PC-9 (cell line): ENCODE results near the gene SLAMF6. TPM values are rescaled to one million over a fixed set of nuclear protein-coding genes. Genes with fewer than 3 reads are reported as not detected.

ENCODE experiments used
- BruUV-seq: library from RNA; stranded (reverse); fragments of 400-500 nt; replicated peaks from 2 replicates; lab custom pipeline; 2021; lab: Mats Ljungman, UMichigan
- CTCF ChIA-PET: fragments of 300-600 bp; sonication (Branson Sonifier 250); formaldehyde crosslinking; loops from one replicate; lab custom pipeline; 2022; ENCODE audit warnings: antibody characterized with exemption; lab: Charles Lee
- POLR2A ChIA-PET: fragments of 300-600 bp; sonication (Branson Sonifier 250); formaldehyde crosslinking; loops from one replicate; lab custom pipeline; 2022; ENCODE audit warnings: antibody characterized with exemption; ENCODE audit not compliant: unreplicated experiment; lab: Charles Lee
- DNase-seq, 2 experiments: peaks; one replicate each; pipeline versions ENCODE4 v3.0.0 to v3.0.0-alpha.2; 2015 to 2022; ENCODE audit warnings: mixed read lengths in 1 of 2
- H2AFZ ChIP-seq: fragments of 200-600 bp; sonication (generic); 2 replicates; pipeline ENCODE4 v1.8.1; 2017; ENCODE audit warnings: antibody characterized with exemption
- H3F3A ChIP-seq: fragments of 200-600 bp; sonication (generic); 2 replicates; pipeline ENCODE4 v1.8.1; 2017; ENCODE audit warnings: antibody characterized with exemption, mild to moderate bottlenecking, low read depth; ENCODE audit not compliant: insufficient read depth
- H3K27ac ChIP-seq: fragments of 200-600 bp; sonication (generic); 2 replicates; pipeline ENCODE4 v1.6.1; 2016; ENCODE audit warnings: mixed run types
- H3K27me3 ChIP-seq: fragments of 200-600 bp; sonication (generic); 2 replicates; pipeline ENCODE4 v1.6.1; 2016; ENCODE audit warnings: low read depth, mixed run types; ENCODE audit not compliant: insufficient read depth
- H3K36me3 ChIP-seq: fragments of 200-600 bp; sonication (generic); 2 replicates; pipeline ENCODE4 v1.6.1; 2016; ENCODE audit warnings: low read depth, mixed run types
- H3K4me1 ChIP-seq: fragments of 200-600 bp; sonication (generic); replicated peaks from 2 replicates; pipeline ENCODE4 v1.6.1; 2016; ENCODE audit warnings: mixed run types; ENCODE audit not compliant: insufficient read depth
- H3K4me2 ChIP-seq: fragments of 200-600 bp; sonication (generic); 2 replicates; pipeline ENCODE4 v1.6.1; 2017; ENCODE audit warnings: mixed run types
- H3K4me3 ChIP-seq: fragments of 200-600 bp; sonication (generic); 2 replicates; pipeline ENCODE4 v1.6.1; 2016; ENCODE audit warnings: mixed run types
- H3K79me2 ChIP-seq: fragments of 200-600 bp; sonication (generic); 2 replicates; pipeline ENCODE4 v1.6.1; 2017; ENCODE audit warnings: low read depth, mixed run types
- H3K9me2 ChIP-seq: fragments of 200-600 bp; sonication (generic); 2 replicates; pipeline ENCODE4 v1.8.1; 2017; ENCODE audit warnings: mild to moderate bottlenecking; ENCODE audit not compliant: insufficient read depth
- H3K9me3 ChIP-seq: fragments of 200-600 bp; sonication (generic); 2 replicates; pipeline ENCODE4 v1.8.1; 2016; ENCODE audit warnings: low read depth; ENCODE audit not compliant: insufficient read depth
- H4K20me1 ChIP-seq: fragments of 200-600 bp; sonication (generic); 2 replicates; pipeline ENCODE4 v1.8.1; 2017; ENCODE audit not compliant: insufficient read depth
- CTCF ChIP-seq: fragments of 200-600 bp; sonication (generic); conservative IDR thresholded peaks from 2 replicates; pipeline ENCODE4 v1.6.1; 2017; ENCODE audit warnings: mixed run types, antibody characterized with exemption, mild to moderate bottlenecking, moderate library complexity
- EZH2 ChIP-seq: fragments of 200-600 bp; sonication (generic); IDR thresholded peaks from 2 replicates; pipeline ENCODE4 v1.8.0; 2017; ENCODE audit warnings: antibody characterized with exemption, low read depth
- intact Hi-C: fragments of 100-400 bp; cut with micrococcal nuclease; formaldehyde crosslinking; loops from one replicate; pipeline ENCODE4 v1.10.0; 2022; ENCODE audit not compliant: unreplicated experiment
- total RNA-seq: library from RNA; stranded (reverse); gene quantifications from 2 replicates; pipeline ENCODE4 v1.2.3, GENCODE V29; 2021

The SLAMF6 gene
- total RNA-seq, 1 experiment from 2014 or later: not detected

GRCh38 chr1:160438317-160438918 is 84.6 kb downstream of the SLAMF6 start:
- Histone ChIP-seq H3K4me1 (no peaks in the 10 kb centered on the region), H3K79me2 (no peaks in the 10 kb centered on the region), H3K27me3 (peaks cover 21% of the 10 kb centered on the region), H3K4me3 (no peak overlapping the region), H3F3A (no peaks in the 10 kb centered on the region), H4K20me1 (no peaks in the 10 kb centered on the region), H3K4me2 (peak overlapping the region; percentile 10; the same call in 1 of the 2 replicates), H3K27ac (no peak overlapping the region), H3K9me2 (no peaks in the 10 kb centered on the region), H3K9me3 (no peaks in the 10 kb centered on the region), H3K36me3 (no peaks in the 10 kb centered on the region), H2AFZ (no peak overlapping the region)
- intact Hi-C loops: no loop called here
- TF ChIP-seq CTCF (no peak), EZH2 (no peak)
- ChIA-PET CTCF (no interaction called here), POLR2A (interaction anchor here (0.5 kb wide), 1 partner anchor 27 kb away, joined by 27 read pairs; no protein-coding TSS in a partner anchor)
- DNase-seq: no peak
- BruUV-seq: no TSS peak

GRCh38 chr1:160437432-160438316 is 85.4 kb downstream of the SLAMF6 start:
- intact Hi-C loops: no loop called here
- Histone ChIP-seq H4K20me1 (no peaks in the 10 kb centered on the region), H3K9me2 (no peaks in the 10 kb centered on the region), H3K79me2 (no peaks in the 10 kb centered on the region), H3K36me3 (no peaks in the 10 kb centered on the region), H3K9me3 (no peaks in the 10 kb centered on the region), H3K4me1 (no peaks in the 10 kb centered on the region), H3K4me2 (peak overlapping the region; percentile 10; the same call in 1 of the 2 replicates), H3F3A (no peaks in the 10 kb centered on the region), H3K27me3 (peaks cover 21% of the 10 kb centered on the region), H3K27ac (no peak overlapping the region), H2AFZ (no peak overlapping the region), H3K4me3 (no peak overlapping the region)
- POLR2A ChIA-PET: interaction anchor here (0.5 kb wide), 1 partner anchor 28 kb away, joined by 27 read pairs; no protein-coding TSS in a partner anchor
- TF ChIP-seq EZH2: no peak
- TF ChIP-seq CTCF: no peak
- DNase-seq: no peak
- CTCF ChIA-PET: no interaction called here
- BruUV-seq: no TSS peak

GRCh38 chr1:160436966-160437365 is 86.1 kb downstream of the SLAMF6 start:
- Histone ChIP-seq H4K20me1 (no peaks in the 10 kb centered on the region), H3K4me3 (no peak overlapping the region), H3K9me2 (no peaks in the 10 kb centered on the region), H3K9me3 (no peaks in the 10 kb centered on the region), H3K36me3 (no peaks in the 10 kb centered on the region), H3K79me2 (no peaks in the 10 kb centered on the region), H3F3A (no peaks in the 10 kb centered on the region), H2AFZ (no peak overlapping the region), H3K4me1 (no peaks in the 10 kb centered on the region), H3K4me2 (no peak overlapping the region), H3K27me3 (peaks cover 21% of the 10 kb centered on the region), H3K27ac (no peak overlapping the region)
- TF ChIP-seq EZH2 (no peak), CTCF (no peak)
- intact Hi-C loops: no loop called here
- BruUV-seq: no TSS peak
- ChIA-PET CTCF (no interaction called here), POLR2A (interaction anchor here (0.8 kb wide), 1 partner anchor 23 kb away, joined by 14 read pairs; no protein-coding TSS in a partner anchor)
- no peak for DNase-seq

Other genes with a start within 250 kb of the SLAMF6 start
- gene PEX19, start 238.1 kb downstream of the SLAMF6 start, total RNA-seq: 50.1 and 52.5 TPM in 2 replicates
- 146 and 147 TPM in 2 replicates for gene COPA, start 180.0 kb downstream of the SLAMF6 start, total RNA-seq
- 54.7 and 55.8 TPM in 2 replicates for gene NCSTN, start 179.9 kb downstream of the SLAMF6 start, total RNA-seq
- 0.26 TPM in 1 of 2 replicates, not detected in the other for gene NHLH1, start 156.2 kb downstream of the SLAMF6 start, total RNA-seq
- gene VANGL2, start 122.7 kb downstream of the SLAMF6 start, total RNA-seq: 11.5 and 12.4 TPM in 2 replicates
- not detected in 2 replicates for gene CD84, start 56.2 kb upstream of the SLAMF6 start, total RNA-seq
- gene SLAMF1, start 123.8 kb upstream of the SLAMF6 start, total RNA-seq: not detected in 2 replicates
- not detected in 2 replicates for gene CD48, start 188.6 kb upstream of the SLAMF6 start, total RNA-seq
- 1.7 and 3.6 TPM in 2 replicates for gene SLAMF7, start 216.0 kb upstream of the SLAMF6 start, total RNA-seq